Heart left ventricle (tissue), 16 donors: Measurements from ENCODE around the gene DOCK3. TPM values are rescaled to one million over a fixed set of nuclear protein-coding genes. Genes with fewer than 3 reads are reported as not detected.

Experiments used
- ATAC-seq, 4 donors: fragments of 200-7000 bp; cut with Tn5 transposase; one replicate each; pipeline ENCODE4 v1.9.1; 2020 to 2022; ENCODE audit warnings: moderate library complexity in 4 of 4, mild to moderate bottlenecking in 3 of 4, moderate number of reproducible peaks in 1 of 4
- DNase-seq, 5 donors: peaks; one replicate each; pipeline ENCODE4 v3.0.0-alpha.2; 2020
- H3K27ac ChIP-seq, 12 donors: fragments of 200-600 bp; sonication (generic) in 4 of 12; one replicate each; pipeline versions ENCODE4 v1.5.0 to v1.8.0; 2016 to 2022; ENCODE audit warnings: mild to moderate bottlenecking in 2 of 12
- H3K27me3 ChIP-seq, 9 donors: fragments of 200-600 bp; sonication (generic) in 2 of 9; one replicate each; pipeline versions ENCODE4 v1.5.1 to v1.8.0; 2016 to 2022; ENCODE audit warnings: mild to moderate bottlenecking in 3 of 9
- H3K36me3 ChIP-seq, 9 donors: fragments of 200-600 bp; sonication (generic) in 2 of 9; one replicate each; pipeline versions ENCODE4 v1.5.0 to v1.8.0; 2018 to 2022; ENCODE audit warnings: mild to moderate bottlenecking in 2 of 9
- H3K4me1 ChIP-seq, 12 donors: fragments of 200-600 bp; sonication (generic) in 4 of 12; one replicate each; pipeline versions ENCODE4 v1.5.0 to v1.8.0; 2016 to 2022; ENCODE audit warnings: mild to moderate bottlenecking in 3 of 12
- H3K4me3 ChIP-seq, 12 donors: fragments of 200-600 bp; sonication (generic) in 4 of 12; one replicate each; pipeline versions ENCODE4 v1.5.0 to v1.8.0; 2017 to 2022; ENCODE audit warnings: mild to moderate bottlenecking in 9 of 12, moderate library complexity in 4 of 12
- H3K9me3 ChIP-seq, 12 donors: fragments of 200-600 bp; sonication (generic) in 4 of 12; one replicate each; pipeline versions ENCODE4 v1.5.0 to v1.8.0; 2016 to 2022; ENCODE audit warnings: mild to moderate bottlenecking in 1 of 12
- CTCF ChIP-seq, 12 donors: fragments of 200-600 bp; sonication (generic) in 4 of 12; IDR thresholded peaks; one replicate each; pipeline versions ENCODE4 v1.5.0 to v1.8.0; 2018 to 2022; ENCODE audit warnings: antibody characterized with exemption in 12 of 12, mild to moderate bottlenecking in 5 of 12
- POLR2A ChIP-seq, 2 donors: fragments of 450-650 bp; IDR thresholded peaks; one replicate each; pipeline ENCODE4 v1.6.1; 2017; ENCODE audit warnings: antibody characterized with exemption in 2 of 2, mild to moderate bottlenecking in 2 of 2, moderate library complexity in 2 of 2
- WGBS, 4 donors: extraction: QIAGEN DNeasy Blood & Tissue Kit in 2 of 4; methylation state at CpG; one replicate each; pipeline versions ENCODE4 v1.1.5 to v1.1.7; 2013 to 2018; 5-methylcytosine and 5-hydroxymethylcytosine counted together
- intact Hi-C, 10 donors: fragments of 100-400 bp; cut with DNase I; formaldehyde crosslinking; loops; one replicate each; pipeline versions ENCODE4 v1.11.1 to v1.14.2; 2022
- polyA plus RNA-seq, 2 donors: library from polyadenylated mRNA; stranded (reverse); fragments of 200-250 nt; gene quantifications; one replicate each; pipeline ENCODE4 v1.2.3, GENCODE V29; 2013
- total RNA-seq, 9 donors: library from RNA; depleted of rRNA in 2 of 9; stranded (reverse); fragments of >200 nt in 2 of 9; fragmentation: NEBNext Ultra II Directional in 3 of 9; extraction: Animal tissue kit (Norgen Biotek cat#: 25700) in 3 of 9; gene quantifications; one replicate each; pipeline versions ENCODE4 v1.1.0 to v1.2.4, GENCODE V29; 2016 to 2023
- donor health status: ischemic (EF 13 %, LVEDD 7.1; RV severe dilation, severe dysfunction).
- donor health status: healthy with polysubstance abuse.
- donor health status: DM: no; HTN: yes; CAD: no.
- donor health status: DM: no; HTN: no; CAD: no.
- donor health status: ischemic (EF 25% LVEDD 6.9; RV normal size, moderate dysfunction).
- donor health status: ischemic (EF 25% LVEDD 5.7; RV mildly dilated, moderate dysfunction).
- donor health status: healthy.
- donor health status: DM: yes; HTN: yes; CAD: no.
- donor health status: ischemic (EF 35%, LVEDD 5.7; RV mildly dilated, moderate dysfunction).
- donor health status: nonischemic (EF 11% LVEDD 7.7; RV severe dilation, severe dysfunction).
- donor health status: DM: yes; HTN: yes; CAD: no.
- donor health status: PGD.
- donor health status: ischemic (EF 29% LVEDD 5.4; RV normal size, mild dysfunction).
- donor health status: nonischemic (EF 23%, LVEDD 6.1; RV moderate dilation, normal function).

Gene DOCK3
- total and polyA plus RNA-seq, 11 donors = 2.0 to 6.7 (median 4.8) TPM

GRCh38 chr3:50737193-50737905 lies 62.6 kb downstream of the DOCK3 start:
- Histone ChIP-seq H3K27me3 (no peaks in the 10 kb centered on the region), H3K36me3 (no peaks in the 10 kb centered on the region), H3K27ac (no peak overlapping the region), H3K4me1 (peaks cover 0 to 6% (median 0%) of the 10 kb centered on the region in 12 donors), H3K4me3 (no peak overlapping the region), H3K9me3 (peaks cover 0 to 15% (median 0%) of the 10 kb centered on the region in 12 donors)
- intact Hi-C loops = no loop called here
- 73 to 98% (median 85%) methylated on average over 1 of the region's 1 CpG for WGBS, 4 donors
- ATAC-seq = no peak
- TF ChIP-seq CTCF (IDR thresholded peaks at IDR 0.05) (no peak), POLR2A (IDR thresholded peaks at IDR 0.05) (no peak)
- DNase-seq = no peak

GRCh38 chr3:50737906-50738598 lies 63.3 kb downstream of the DOCK3 start:
- peaks cover 0 to 6% (median 0%) of the 10 kb centered on the region in 12 donors for H3K4me1 ChIP-seq
- 67 to 82% (median 78%) methylated on average over 6 of the region's 6 CpGs for WGBS, 4 donors
- no peak overlapping the region for H3K4me3 ChIP-seq
- TF ChIP-seq CTCF (IDR thresholded peaks at IDR 0.05) (no peak), POLR2A (IDR thresholded peaks at IDR 0.05) (no peak)
- no peaks in the 10 kb centered on the region for H3K27me3 ChIP-seq
- H3K27ac ChIP-seq = no peak overlapping the region
- DNase-seq (no peak), ATAC-seq (no peak)
- intact Hi-C loops = no loop called here
- H3K9me3 ChIP-seq = peaks cover 0 to 15% (median 0%) of the 10 kb centered on the region in 12 donors
- no peaks in the 10 kb centered on the region for H3K36me3 ChIP-seq

GRCh38 chr3:50743643-50744042 lies 68.9 kb downstream of the DOCK3 start:
- no peak overlapping the region for H3K4me3 ChIP-seq
- TF ChIP-seq CTCF (IDR thresholded peaks at IDR 0.05) = no peak
- 62 to 80% (median 70%) methylated on average over 1 of the region's 1 CpG for WGBS, 4 donors
- no peaks in the 10 kb centered on the region for H3K4me1 ChIP-seq
- H3K9me3 ChIP-seq = peaks cover 0 to 4% (median 0%) of the 10 kb centered on the region in 12 donors
- no peak overlapping the region for H3K27ac ChIP-seq
- intact Hi-C loops = no loop called here
- H3K36me3 ChIP-seq = no peaks in the 10 kb centered on the region
- ATAC-seq (no peak), DNase-seq (no peak)
- H3K27me3 ChIP-seq = no peaks in the 10 kb centered on the region

- Histone ChIP-seq H3K9me3 (peaks cover 0 to 6% (median 0%) of the 10 kb centered on the region in 12 donors), H3K27me3 (no peaks in the 10 kb centered on the region), H3K4me1 (no peaks in the 10 kb centered on the region), H3K27ac (no peak overlapping the region), H3K4me3 (no peak overlapping the region), H3K36me3 (no peaks in the 10 kb centered on the region)
- no peak for TF ChIP-seq CTCF (IDR thresholded peaks at IDR 0.05)
- TF ChIP-seq POLR2A (IDR thresholded peaks at IDR 0.05) = no peak
- intact Hi-C loops = no loop called here
- WGBS, 4 donors = 44 to 60% (median 48%) methylated on average over 5 of the region's 5 CpGs
- DNase-seq (no peak), ATAC-seq (no peak)
Measured at GRCh38 chr3:50749822-50750221, 75.1 kb downstream of the DOCK3 start.
